ENCODE results near the gene ZFHX3.

ZFHX3 gene

DNA sequence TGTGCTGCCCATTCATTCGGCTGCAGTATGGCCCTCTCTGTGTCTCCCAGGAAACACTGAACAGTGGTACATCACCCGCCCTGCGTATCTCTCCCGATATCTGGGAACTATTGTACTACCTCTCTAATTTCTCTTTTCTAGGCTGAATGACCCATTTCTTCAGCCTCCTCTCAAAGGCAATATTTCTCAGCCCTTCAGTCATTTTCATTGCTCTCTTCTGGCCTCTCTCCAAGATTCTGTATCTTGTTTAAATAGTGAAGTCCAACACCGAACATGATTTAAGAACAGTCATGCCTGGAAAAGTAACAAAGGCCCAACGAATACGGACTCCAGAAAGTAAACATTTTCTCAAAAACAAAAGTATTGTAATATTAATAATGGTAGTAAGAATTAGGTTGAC is 220.1 kb downstream of the ZFHX3 start:
- H3K4me1 Mint-ChIP-seq, result peaks cover 25% of the 10 kb centered on the region
- peak overlapping the region; percentile 54 to 97 (median 86) for H3K27ac Mint-ChIP-seq
- H3K27me3 Mint-ChIP-seq (ENCODE audit: low read depth), result no peaks in the 10 kb centered on the region
- no peaks in the 10 kb centered on the region for H3K9me3 Mint-ChIP-seq
- TF ChIP-seq, protein P1, sequence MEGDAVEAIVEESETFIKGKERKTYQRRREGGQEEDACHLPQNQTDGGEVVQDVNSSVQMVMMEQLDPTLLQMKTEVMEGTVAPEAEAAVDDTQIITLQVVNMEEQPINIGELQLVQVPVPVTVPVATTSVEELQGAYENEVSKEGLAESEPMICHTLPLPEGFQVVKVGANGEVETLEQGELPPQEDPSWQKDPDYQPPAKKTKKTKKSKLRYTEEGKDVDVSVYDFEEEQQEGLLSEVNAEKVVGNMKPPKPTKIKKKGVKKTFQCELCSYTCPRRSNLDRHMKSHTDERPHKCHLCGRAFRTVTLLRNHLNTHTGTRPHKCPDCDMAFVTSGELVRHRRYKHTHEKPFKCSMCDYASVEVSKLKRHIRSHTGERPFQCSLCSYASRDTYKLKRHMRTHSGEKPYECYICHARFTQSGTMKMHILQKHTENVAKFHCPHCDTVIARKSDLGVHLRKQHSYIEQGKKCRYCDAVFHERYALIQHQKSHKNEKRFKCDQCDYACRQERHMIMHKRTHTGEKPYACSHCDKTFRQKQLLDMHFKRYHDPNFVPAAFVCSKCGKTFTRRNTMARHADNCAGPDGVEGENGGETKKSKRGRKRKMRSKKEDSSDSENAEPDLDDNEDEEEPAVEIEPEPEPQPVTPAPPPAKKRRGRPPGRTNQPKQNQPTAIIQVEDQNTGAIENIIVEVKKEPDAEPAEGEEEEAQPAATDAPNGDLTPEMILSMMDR (IDR thresholded peaks at IDR 0.05; ENCODE audit: unreplicated experiment in 3 of 3), result no peak
- H3K36me3 Mint-ChIP-seq (ENCODE audit: low read depth), result peaks cover 21% of the 10 kb centered on the region
- no peak overlapping the region for H3K4me3 Mint-ChIP-seq

DNA sequence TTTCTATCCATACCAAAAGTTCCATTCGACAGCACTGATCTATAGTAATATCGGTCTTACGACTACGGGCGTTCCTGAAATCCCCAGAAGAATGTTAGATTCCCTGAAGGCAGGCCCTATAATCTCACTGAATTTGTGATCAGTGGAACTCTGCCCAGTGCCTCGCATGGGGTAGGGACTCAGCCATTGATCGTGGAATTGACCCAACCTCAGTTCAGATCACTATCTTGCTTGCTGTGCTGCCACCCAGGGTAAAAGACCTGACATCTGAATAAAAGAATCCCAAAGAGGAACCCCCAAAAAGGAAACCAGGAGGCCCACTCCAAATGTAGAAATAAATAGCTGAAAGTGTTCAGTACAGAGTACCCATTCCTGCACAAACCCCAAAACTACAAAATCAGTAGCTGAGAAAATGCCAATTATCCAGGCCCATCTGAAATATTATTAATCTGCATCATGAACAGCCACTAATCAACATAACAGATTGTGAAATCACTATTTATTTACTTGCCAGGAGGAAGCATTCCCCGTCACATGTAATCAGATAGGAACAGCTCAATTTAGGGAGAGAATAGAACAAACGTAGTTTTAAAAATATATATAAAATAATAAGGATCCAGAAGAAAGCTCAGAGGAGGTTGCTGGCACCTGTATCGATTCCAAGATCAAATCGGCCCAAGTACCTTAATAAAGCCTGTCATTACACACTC is 221.9 kb downstream of the ZFHX3 start:
- TF ChIP-seq, protein P1 (IDR thresholded peaks at IDR 0.05; ENCODE audit: unreplicated experiment in 3 of 3), result no peak
- no peaks in the 10 kb centered on the region for H3K27me3 Mint-ChIP-seq (ENCODE audit: low read depth)
- H3K9me3 Mint-ChIP-seq, result no peaks in the 10 kb centered on the region
- H3K36me3 Mint-ChIP-seq (ENCODE audit: low read depth), result peaks cover 21% of the 10 kb centered on the region
- H3K4me3 Mint-ChIP-seq, result no peak overlapping the region
- H3K27ac Mint-ChIP-seq, result no peak overlapping the region
- peaks cover 28% of the 10 kb centered on the region for H3K4me1 Mint-ChIP-seq

DNA sequence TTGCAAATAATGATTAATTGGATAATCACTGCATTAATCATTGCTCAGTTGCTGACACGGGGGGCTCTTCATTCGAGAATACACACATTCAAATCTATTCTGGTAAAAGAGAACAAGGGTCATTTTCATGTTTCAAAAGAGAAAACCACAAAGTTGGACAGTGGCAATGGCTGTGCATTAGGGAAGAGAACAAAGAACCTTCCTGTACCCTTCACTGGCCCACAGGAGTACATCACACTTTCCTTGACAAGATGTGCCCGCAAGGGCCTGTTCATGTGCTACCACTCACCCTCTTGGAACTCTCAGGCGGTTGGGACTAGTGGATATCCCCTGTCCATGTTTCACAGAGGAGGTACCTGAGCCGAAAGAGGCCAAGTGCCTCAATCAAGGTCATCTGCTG is 223.2 kb downstream of the ZFHX3 start:
- no peak overlapping the region for H3K27ac Mint-ChIP-seq
- H3K4me1 Mint-ChIP-seq, result peaks cover 20% of the 10 kb centered on the region
- TF ChIP-seq, protein P1 (IDR thresholded peaks at IDR 0.05; ENCODE audit: unreplicated experiment in 3 of 3), result no peak
- H3K36me3 Mint-ChIP-seq (ENCODE audit: low read depth), result peaks cover 21% of the 10 kb centered on the region
- no peaks in the 10 kb centered on the region for H3K9me3 Mint-ChIP-seq
- no peaks in the 10 kb centered on the region for H3K27me3 Mint-ChIP-seq (ENCODE audit: low read depth)
- no peak overlapping the region for H3K4me3 Mint-ChIP-seq

DNA sequence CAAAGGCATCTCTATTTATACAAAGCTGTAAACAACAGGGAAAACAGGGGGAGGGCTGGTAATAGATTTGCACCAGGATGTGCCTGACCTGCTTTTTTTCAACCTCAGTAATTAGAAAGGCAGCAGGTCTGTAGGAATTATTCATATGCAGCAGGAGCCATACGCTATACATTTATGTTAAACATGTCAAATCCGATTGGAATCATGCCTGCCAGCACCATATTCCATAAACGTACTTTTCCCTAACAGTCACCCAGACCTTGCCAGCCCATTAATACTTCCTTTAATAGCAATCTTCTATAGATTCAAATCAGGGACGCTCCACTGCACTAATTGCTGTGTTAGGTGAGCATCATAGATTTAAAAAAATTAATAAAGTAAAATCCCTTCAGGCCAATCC is 223.9 kb downstream of the ZFHX3 start:
- Mint-ChIP-seq H3K36me3 (ENCODE audit: low read depth) (peaks cover 17% of the 10 kb centered on the region), H3K4me3 (no peak overlapping the region), H3K9me3 (no peaks in the 10 kb centered on the region), H3K27me3 (ENCODE audit: low read depth) (no peaks in the 10 kb centered on the region), H3K4me1 (peaks cover 20% of the 10 kb centered on the region), H3K27ac (no peak overlapping the region)
- TF ChIP-seq, protein P1 (IDR thresholded peaks at IDR 0.05; ENCODE audit: unreplicated experiment in 3 of 3), result no peak

DNA sequence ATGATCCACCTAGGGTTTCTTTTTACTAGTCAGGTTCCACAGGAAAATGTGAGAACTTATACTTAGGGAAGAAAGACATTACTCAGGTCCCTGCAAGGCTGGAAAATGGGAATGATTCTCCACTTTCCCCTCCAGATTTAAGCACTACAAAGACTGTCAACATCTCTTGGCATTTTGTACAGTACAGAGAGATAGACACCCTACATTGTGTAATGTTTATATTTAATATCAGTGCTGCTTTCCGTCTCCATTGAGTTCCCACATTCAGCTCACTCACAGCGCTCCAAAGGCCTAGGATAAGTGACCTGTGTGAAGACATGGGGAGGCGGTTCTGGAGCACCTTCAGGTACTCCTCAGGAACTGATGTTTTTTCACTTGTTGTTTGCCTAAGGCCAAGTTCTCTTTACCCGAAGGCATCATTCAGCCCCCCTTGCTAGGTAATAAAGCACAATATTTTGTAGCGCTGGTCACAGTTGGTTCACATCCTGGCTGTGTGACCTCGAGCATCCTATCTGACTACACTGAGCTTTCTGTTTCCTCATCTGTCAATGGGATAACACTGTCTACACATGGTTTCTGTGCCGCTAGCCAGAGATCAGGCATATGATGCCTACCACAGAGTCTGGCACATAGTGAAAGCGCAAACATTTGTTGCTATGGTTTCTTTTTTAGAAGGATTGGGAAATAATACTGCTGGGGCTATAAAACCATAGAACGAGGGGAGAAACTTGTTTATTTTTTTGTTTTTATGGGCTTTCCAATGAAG is 226.6 kb downstream of the ZFHX3 start:
- Mint-ChIP-seq H3K4me3 (no peak overlapping the region), H3K27me3 (ENCODE audit: low read depth) (no peaks in the 10 kb centered on the region), H3K27ac (peak overlapping the region in 2 of 3 experiments; percentile 56 to 72), H3K4me1 (peaks cover 21% of the 10 kb centered on the region), H3K9me3 (no peaks in the 10 kb centered on the region), H3K36me3 (ENCODE audit: low read depth) (peaks cover 11% of the 10 kb centered on the region)
- TF ChIP-seq, protein P1 (IDR thresholded peaks at IDR 0.05; ENCODE audit: unreplicated experiment in 3 of 3), result no peak

Data from nephron (organoid).